ENCODE measurements around the gene IZUMO1. TPM values are rescaled to one million over a fixed set of nuclear protein-coding genes. Genes with fewer than 3 reads are reported as not detected.
A peak's percentile ranks its signal among the peaks of the same experiment; 100 is the strongest.

Gene IZUMO1
- total and polyA plus RNA-seq, 2 of the 13 experiments (the other 11 are each of a cell fraction or from before 2014, with no cell fraction given), result 0.07 to 0.22 TPM

GRCh38 chr19:48720613-48721296 is 26.0 kb downstream of the IZUMO1 start (continued):
- TF ChIP-seq ZFP91 (CRISPR knock-in tag; IDR thresholded peaks at IDR 0.05; ENCODE audit: borderline replicate concordance) (peak; percentile 70; the same call in 1 of the 2 replicates), ZNF510 (CRISPR knock-in tag; IDR thresholded peaks at IDR 0.05; ENCODE audit: low read depth) (no peak), TBL1XR1 (IDR thresholded peaks at IDR 0.05; ENCODE audit: borderline replicate concordance, low read length, partially characterized antibody) (peak; percentile 54), ZNF609 (CRISPR knock-in tag; IDR thresholded peaks at IDR 0.05; ENCODE audit: borderline replicate concordance) (no peak), ZBTB34 (CRISPR knock-in tag; IDR thresholded peaks at IDR 0.05) (no peak), NR2F1 (CRISPR knock-in tag; IDR thresholded peaks at IDR 0.05) (no peak), SETDB1 (CRISPR knock-in tag; IDR thresholded peaks at IDR 0.05; ENCODE audit: borderline replicate concordance) (no peak), ZNF557 (CRISPR knock-in tag; IDR thresholded peaks at IDR 0.05) (no peak), MLX (CRISPR knock-in tag; IDR thresholded peaks at IDR 0.05) (no peak), SSRP1 (CRISPR knock-in tag; IDR thresholded peaks at IDR 0.05) (no peak), ZNF580 (CRISPR knock-in tag; IDR thresholded peaks at IDR 0.05; ENCODE audit: borderline replicate concordance, low read depth) (peak; percentile 73), THAP9 (CRISPR knock-in tag; IDR thresholded peaks at IDR 0.05; ENCODE audit: borderline replicate concordance) (no peak; the same call in 1 of the 2 replicates), ZNF17 (CRISPR knock-in tag; IDR thresholded peaks at IDR 0.05) (no peak), SRSF4 (IDR thresholded peaks at IDR 0.05; ENCODE audit: low read depth, low read length, poor library complexity, severe bottlenecking) (no peak), KMT2B (CRISPR knock-in tag; IDR thresholded peaks at IDR 0.05) (peak; percentile 55; the same call in 1 of the 2 replicates), RAD51 (IDR thresholded peaks at IDR 0.05; ENCODE audit: borderline replicate concordance) (no peak)

Data from HepG2 (cell line).